HepG2 (cell line): ENCODE results near the gene GOLPH3. TPM values are rescaled to one million over a fixed set of nuclear protein-coding genes. Genes with fewer than 3 reads are reported as not detected.

Source experiments
- AHDC1 ChIP-seq: sonication (generic); formaldehyde crosslinking; IDR thresholded peaks from 2 replicates; pipeline ENCODE4 v1.5.1; 2020; ENCODE audit warnings: mild to moderate bottlenecking, missing genetic modification reagents, borderline replicate concordance
- AKAP8 ChIP-seq: sonication (generic); formaldehyde crosslinking; IDR thresholded peaks from 2 replicates; pipeline ENCODE4 v1.5.1; 2020; ENCODE audit warnings: mild to moderate bottlenecking, missing genetic modification reagents
- ARNT2 ChIP-seq: sonication (generic); formaldehyde crosslinking; IDR thresholded peaks from 2 replicates; pipeline ENCODE4 v1.8.0; 2022; ENCODE audit warnings: mild to moderate bottlenecking, low read depth, missing genetic modification reagents, moderate library complexity
- ELF3 ChIP-seq: IDR thresholded peaks from 2 replicates; pipeline ENCODE4 v1.6.1; 2016; ENCODE audit warnings: missing genetic modification reagents, missing compliant biosample characterization
- FOXA1 ChIP-seq, 2 experiments: fragments of 450-650 bp in 1 of 2; sonication (generic) in 1 of 2; formaldehyde crosslinking in 1 of 2; IDR thresholded peaks; 2 replicates each; pipeline versions ENCODE4 v1.4.0 to v1.6.1; 2016 to 2020; ENCODE audit warnings: missing genetic modification reagents in 1 of 2
- HBP1 ChIP-seq: IDR thresholded peaks from 2 replicates; pipeline ENCODE4 v1.6.1; 2016; ENCODE audit warnings: low read depth, control low read depth
- KAT8 ChIP-seq: IDR thresholded peaks from 2 replicates; pipeline ENCODE4 v1.6.1; 2016; ENCODE audit warnings: missing genetic modification reagents, missing compliant biosample characterization
- REXO4 ChIP-seq: sonication (generic); formaldehyde crosslinking; IDR thresholded peaks from 2 replicates; pipeline ENCODE4 v1.8.0; 2022; ENCODE audit warnings: missing genetic modification reagents, mild to moderate bottlenecking, borderline replicate concordance
- SALL1 ChIP-seq: sonication (generic); formaldehyde crosslinking; IDR thresholded peaks from 2 replicates; pipeline ENCODE4 v1.8.0; 2022; ENCODE audit warnings: mild to moderate bottlenecking, missing genetic modification reagents
- SKI ChIP-seq: fragments of 450-650 bp; IDR thresholded peaks from one replicate; pipeline ENCODE4 v1.6.1; 2018; ENCODE audit warnings: mild to moderate bottlenecking; ENCODE audit not compliant: partially characterized antibody
- SRY ChIP-seq: sonication (generic); formaldehyde crosslinking; IDR thresholded peaks from 2 replicates; pipeline ENCODE4 v1.8.0; 2022; ENCODE audit warnings: mild to moderate bottlenecking, missing genetic modification reagents
- TCF7 ChIP-seq: sonication (generic); IDR thresholded peaks from 2 replicates; pipeline ENCODE4 v1.6.1; 2016; ENCODE audit warnings: antibody characterized with exemption, low read depth
- ZBTB39 ChIP-seq: sonication (generic); formaldehyde crosslinking; IDR thresholded peaks from 2 replicates; pipeline ENCODE4 v1.5.0; 2020; ENCODE audit warnings: missing genetic modification reagents
- ZNF33B ChIP-seq: sonication (generic); formaldehyde crosslinking; IDR thresholded peaks from 2 replicates; pipeline ENCODE4 v1.5.1; 2020; ENCODE audit warnings: mild to moderate bottlenecking, missing genetic modification reagents
- ZNF441 ChIP-seq: sonication (generic); formaldehyde crosslinking; IDR thresholded peaks from 2 replicates; pipeline ENCODE4 v1.7.0; 2021; ENCODE audit warnings: missing genetic modification reagents, borderline replicate concordance
- ZNF703 ChIP-seq: sonication (generic); formaldehyde crosslinking; IDR thresholded peaks from 2 replicates; pipeline ENCODE4 v1.5.1; 2020; ENCODE audit warnings: missing genetic modification reagents, mild to moderate bottlenecking, moderate library complexity, borderline replicate concordance
- ZNF777 ChIP-seq: sonication (generic); formaldehyde crosslinking; IDR thresholded peaks from 2 replicates; pipeline ENCODE4 v1.4.0; 2020; ENCODE audit warnings: missing genetic modification reagents
- ZNF879 ChIP-seq: sonication (generic); formaldehyde crosslinking; IDR thresholded peaks from 2 replicates; pipeline ENCODE4 v1.8.1; 2023; ENCODE audit warnings: missing genetic modification reagents
- polyA plus RNA-seq, 8 experiments: library from polyadenylated mRNA; depleted of rRNA in 3 of 8; stranded (reverse) in 7 of 8; unstranded in 1 of 8; fragments of >200 nt; fragmentation: Illumina TruSeq in 4 of 8; extraction: Trizol in 4 of 8; gene quantifications; 2 replicates each; pipeline versions ENCODE4 v1.2.1 to v1.2.3, GENCODE V29; 2011 to 2016; ENCODE audit warnings: low read depth in 4 of 8, missing spikeins in 1 of 8, mixed read lengths in 1 of 8; ENCODE audit not compliant: insufficient read depth in 1 of 8
- total RNA-seq, 5 experiments: library from RNA; depleted of rRNA; stranded (reverse); fragments of >200 nt; fragmentation: Illumina TruSeq; extraction: Trizol; gene quantifications; 2 replicates each; pipeline ENCODE4 v1.2.3, GENCODE V29; 2016; ENCODE audit warnings: low read depth in 1 of 5
- TF ChIP-seq, protein P1 (sequence below): sonication (generic); formaldehyde crosslinking; IDR thresholded peaks from 2 replicates; pipeline ENCODE4 v1.8.0; 2022; ENCODE audit warnings: mild to moderate bottlenecking, missing genetic modification reagents, moderate library complexity

Gene GOLPH3
- total and polyA plus RNA-seq, 2 of the 13 experiments (the other 11 are each of a cell fraction or from before 2014, with no cell fraction given): 59.5 to 84.5 TPM

- TF ChIP-seq ZBTB39 (CRISPR knock-in tag) (no peak; the same call in 1 of the 2 replicates), TCF7 (no peak), ZNF879 (CRISPR knock-in tag) (no peak), ZNF441 (CRISPR knock-in tag) (0 out of 2 replicates have a peak, but pooled peaks have one; percentile 7), SKI (peak; percentile 64), ELF3 (CRISPR knock-in tag) (peak; percentile 71), AHDC1 (CRISPR knock-in tag) (no peak), ZNF33B (peak; percentile 95), REXO4 (no peak), ARNT2 (peak; percentile 39), SALL1 (CRISPR knock-in tag) (peak; percentile 83), HBP1 (CRISPR knock-in tag) (0 out of 2 replicates have a peak, but pooled peaks have one; percentile 11), ZNF703 (peak; percentile 83; the same call in 1 of the 2 replicates), FOXA1 (IDR thresholded peaks at IDR 0.05) (no peak), FOXA1 (CRISPR knock-in tag; IDR thresholded peaks at IDR 0.05) (peak; percentile 11; the same call in 1 of the 2 replicates), ZNF777 (CRISPR knock-in tag) (peak; percentile 36; the same call in 1 of the 2 replicates), AKAP8 (CRISPR knock-in tag) (peak; percentile 48), KAT8 (peak; percentile 73), SRY (no peak; the same call in 1 of the 2 replicates)
- TF ChIP-seq, protein P1, sequence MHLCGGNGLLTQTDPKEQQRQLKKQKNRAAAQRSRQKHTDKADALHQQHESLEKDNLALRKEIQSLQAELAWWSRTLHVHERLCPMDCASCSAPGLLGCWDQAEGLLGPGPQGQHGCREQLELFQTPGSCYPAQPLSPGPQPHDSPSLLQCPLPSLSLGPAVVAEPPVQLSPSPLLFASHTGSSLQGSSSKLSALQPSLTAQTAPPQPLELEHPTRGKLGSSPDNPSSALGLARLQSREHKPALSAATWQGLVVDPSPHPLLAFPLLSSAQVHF (CRISPR knock-in tag): 0 out of 2 replicates have a peak, but pooled peaks have one; percentile 1
These were observed at the start of gene GOLPH3 (continued) for GRCh38 chr5:32174011-32174870.
